GM10248 (cell line): ENCODE results near the gene SNAPC2.

Experiments used
- CTCF ChIA-PET: fragments of 300-600 bp; sonication (Branson Sonifier 250); formaldehyde crosslinking; extraction: SDS; loops from one replicate; lab custom pipeline; 2021; ENCODE audit warnings: antibody characterized with exemption; lab: Yijun Ruan, JAX
- POLR2A ChIA-PET: fragments of 350-650 bp; sonication (Branson Sonifier 250); formaldehyde crosslinking; extraction: SDS; loops from one replicate; lab custom pipeline; 2020; ENCODE audit warnings: antibody characterized with exemption; lab: Yijun Ruan, JAX
- DNase-seq: peaks from one replicate; pipeline ENCODE4 v3.0.0; 2012; ENCODE audit errors: extremely low spot score
- CTCF ChIP-seq: IDR thresholded peaks from 2 replicates; pipeline ENCODE4 v1.5.1; 2012; ENCODE audit warnings: mild to moderate bottlenecking, low read depth; ENCODE audit errors: extremely low read depth, missing control alignments, control extremely low read depth

The SNAPC2 gene

GRCh38 chr19:7907544-7907943 lies 12.6 kb upstream of the SNAPC2 start:
- POLR2A ChIA-PET = interaction anchor here (0.7 kb wide), 2 partner anchors 12 to 66 kb away, joined by 5 read pairs; partner anchors contain the start of gene SNAPC2
- no peak for TF ChIP-seq CTCF
- CTCF ChIA-PET = interaction anchor here (1.1 kb wide), 1 partner anchor 10 kb away, joined by 3 read pairs; no protein-coding TSS in a partner anchor
- no peak for DNase-seq

GRCh38 chr19:7908078-7908699 lies 11.9 kb upstream of the SNAPC2 start:
- POLR2A ChIA-PET = interaction anchor here (0.7 kb wide), 2 partner anchors 12 to 66 kb away, joined by 5 read pairs; partner anchors contain the start of gene SNAPC2
- DNase-seq = no peak
- no peak for TF ChIP-seq CTCF
- CTCF ChIA-PET = interaction anchor here (0.9 to 1.2 kb wide), 3 partner anchors 10 to 32 kb away, joined by 3 to 5 read pairs (median 3); no protein-coding TSS in a partner anchor

- CTCF ChIA-PET = interaction anchor here (0.9 to 1.2 kb wide), 3 partner anchors 9 to 31 kb away, joined by 3 to 5 read pairs (median 3); no protein-coding TSS in a partner anchor
- POLR2A ChIA-PET = interaction anchor here (0.7 kb wide), 1 partner anchor 256 kb away, joined by 3 read pairs; no protein-coding TSS in a partner anchor
- no peak for TF ChIP-seq CTCF
- DNase-seq = no peak
These were observed 11.2 kb upstream of the SNAPC2 start for GRCh38 chr19:7908742-7909461.

- CTCF ChIA-PET = interaction anchor here (0.9 kb wide), 1 partner anchor 30 kb away, joined by 3 read pairs; no protein-coding TSS in a partner anchor
- POLR2A ChIA-PET = no interaction called here
- TF ChIP-seq CTCF = no peak
- DNase-seq = no peak
These were observed 10.6 kb upstream of the SNAPC2 start for GRCh38 chr19:7909471-7910067.

GRCh38 chr19:7910321-7911161 lies 9.6 kb upstream of the SNAPC2 start:
- TF ChIP-seq CTCF = no peak
- DNase-seq = no peak
- ChIA-PET CTCF (interaction anchor here (1.0 kb wide), 1 partner anchor 10 kb away, joined by 4 read pairs; the partner anchor contains the start of gene SNAPC2), POLR2A (no interaction called here)
